BLaER1 treated with 17β-estradiol and CSF1 and Interleukin-3, amounts not matched to agents 10 nM and 100 nM (cell line): ENCODE data around the gene TFRC.
"Not testable (repeated sequence)": the region's sequence is repeated elsewhere in the genome, so short reads cannot be mapped to it uniquely, and the experiment has no call there.

Experiments
- H3K27ac ChIP-seq, 11 experiments: shearing (Covaris generic); formaldehyde crosslinking; 2 replicates each; pipeline ENCODE4 v1.8.1; 2022
- H3K27me3 ChIP-seq, 11 experiments: shearing (Covaris generic); formaldehyde crosslinking; 2 replicates each; pipeline ENCODE4 v1.8.1; 2022
- H3K36me3 ChIP-seq, 11 experiments: shearing (Covaris generic); formaldehyde crosslinking; 2 replicates each; pipeline ENCODE4 v1.8.1; 2022
- H3K4me1 ChIP-seq, 10 experiments: shearing (Covaris generic); formaldehyde crosslinking; 2 replicates each; pipeline ENCODE4 v1.8.1; 2022
- H3K4me2 ChIP-seq, 11 experiments: shearing (Covaris generic); formaldehyde crosslinking; 2 replicates each; pipeline ENCODE4 v1.8.1; 2022
- H3K4me3 ChIP-seq, 10 experiments: shearing (Covaris generic); formaldehyde crosslinking; 2 replicates each; pipeline ENCODE4 v1.8.1; 2022
- H3K9ac ChIP-seq, 11 experiments: shearing (Covaris generic); formaldehyde crosslinking; 2 replicates each; pipeline ENCODE4 v1.8.1; 2022
- H3K9me3 ChIP-seq, 11 experiments: shearing (Covaris generic); formaldehyde crosslinking; replicated peaks in 1 of 11; 2 replicates each; pipeline ENCODE4 v1.8.1; 2022
- H4K20me1 ChIP-seq, 11 experiments: shearing (Covaris generic); formaldehyde crosslinking; 2 replicates each; pipeline ENCODE4 v1.8.1; 2022
- Cebpa-rat ChIP-seq, 11 experiments: shearing (Covaris generic); IDR thresholded peaks; 2 replicates each; pipeline ENCODE4 v1.8.1; 2022

TFRC gene

DNA sequence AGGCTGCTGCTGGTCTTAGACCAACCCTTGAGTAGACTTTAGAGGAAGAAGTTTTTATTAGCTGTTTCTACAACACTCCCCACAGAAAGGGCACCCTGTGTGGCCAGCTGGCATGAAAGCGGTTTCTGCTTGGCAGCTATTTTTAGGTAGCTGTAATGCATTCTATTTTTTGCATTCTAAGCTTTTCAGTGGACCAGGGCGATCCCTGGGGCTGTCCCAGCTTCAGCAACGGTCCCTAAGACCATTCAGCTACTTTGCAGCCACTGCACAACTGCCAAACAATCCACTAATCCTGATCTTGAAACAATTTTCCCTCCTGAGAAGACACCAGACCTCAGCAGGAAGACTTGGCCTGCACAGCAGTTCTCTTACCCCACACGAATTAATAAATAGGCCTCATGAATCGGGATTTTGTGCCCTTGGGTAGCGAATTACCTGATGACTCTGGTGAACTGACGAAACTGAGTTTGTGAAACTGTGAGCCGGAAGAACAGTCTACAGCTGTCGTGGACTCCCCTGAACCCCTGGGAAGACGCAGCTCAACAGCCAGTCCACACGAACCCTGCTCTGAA, 14.6 kb upstream of the TFRC start:
- Histone ChIP-seq H3K36me3 (no peaks in the 10 kb centered on the region), H3K4me1 (peaks cover 69 to 89% (median 82%) of the 10 kb centered on the region in 10 experiments), H3K9me3 (no peaks in the 10 kb centered on the region; a peak in 2 of 22 replicates), H3K4me3 (peak overlapping the region in 7 of 10 experiments; percentile 4 to 46 (median 30); a peak in 10 of 20 replicates), H3K27me3 (no peaks in the 10 kb centered on the region), H4K20me1 (no peaks in the 10 kb centered on the region), H3K9ac (peak overlapping the region; percentile 55 to 87 (median 74); a peak in 21 of 22 replicates), H3K27ac (peak overlapping the region; percentile 72 to 99 (median 84)), H3K4me2 (peak overlapping the region; percentile 68 to 89 (median 80))
- TF ChIP-seq Cebpa-rat (IDR thresholded peaks at IDR 0.05), result no peak

GRCh38 chr3:196093317-196094111, 11.6 kb upstream of the TFRC start:
- Histone ChIP-seq H3K4me1 (peaks cover 57 to 95% (median 72%) of the 10 kb centered on the region in 10 experiments), H3K9ac (peak overlapping the region in 6 of 11 experiments; percentile 40 to 87 (median 74); a peak in 12 of 22 replicates), H4K20me1 (no peaks in the 10 kb centered on the region), H3K27me3 (no peaks in the 10 kb centered on the region), H3K27ac (peak overlapping the region; percentile 55 to 99 (median 84); a peak in 21 of 22 replicates), H3K4me2 (peak overlapping the region in 10 of 11 experiments; percentile 8 to 89 (median 46); a peak in 15 of 22 replicates), H3K36me3 (no peaks in the 10 kb centered on the region), H3K9me3 (no peaks in the 10 kb centered on the region), H3K4me3 (no peak overlapping the region)
- TF ChIP-seq Cebpa-rat (IDR thresholded peaks at IDR 0.05), result peak in 10 of 11 experiments; percentile 19 to 98 (median 76); a peak in 15 of 22 replicates

GRCh38 chr3:196087906-196088305, 6.0 kb upstream of the TFRC start:
- Histone ChIP-seq H4K20me1 (no peaks in the 10 kb centered on the region), H3K27ac (peak overlapping the region in 6 of 11 experiments; percentile 5 to 53 (median 25); a peak in 8 of 22 replicates), H3K9ac (no peak overlapping the region), H3K4me2 (peak overlapping the region in 10 of 11 experiments; percentile 14 to 71 (median 44); a peak in 19 of 22 replicates), H3K27me3 (no peaks in the 10 kb centered on the region), H3K4me3 (no peak overlapping the region), H3K9me3 (no peaks in the 10 kb centered on the region), H3K4me1 (peaks cover 33 to 82% (median 45%) of the 10 kb centered on the region in 10 experiments), H3K36me3 (no peaks in the 10 kb centered on the region)
- peak in 3 of 11 experiments; percentile 25 to 48 (median 37); a peak in 1 of 22 replicates for TF ChIP-seq Cebpa-rat (IDR thresholded peaks at IDR 0.05)

- Histone ChIP-seq H3K27me3 (no peaks in the 10 kb centered on the region), H3K36me3 (peaks cover under 1 to 33% (median 5%) of the 10 kb centered on the region in 11 experiments; a peak in 11 of 22 replicates), H3K4me1 (peaks cover 45 to 65% (median 49%) of the 10 kb centered on the region in 10 experiments), H3K9ac (peak overlapping the region; percentile 94 to 100 (median 98); a peak in 18 of 22 replicates), H3K4me3 (peak overlapping the region; percentile 79 to 100 (median 95)), H3K9me3 (no peaks in the 10 kb centered on the region), H4K20me1 (peaks cover 32 to 43% (median 42%) of the 10 kb centered on the region in 11 experiments), H3K27ac (peak overlapping the region; percentile 57 to 99 (median 98); a peak in 19 of 22 replicates), H3K4me2 (peak overlapping the region; percentile 77 to 97 (median 92))
- TF ChIP-seq Cebpa-rat (IDR thresholded peaks at IDR 0.05), result peak in 4 of 11 experiments; percentile 15 to 70 (median 56); a peak in 4 of 22 replicates
Measured at GRCh38 chr3:196082619-196082971, 705 bp upstream of the TFRC start.

- Histone ChIP-seq H3K4me2 (peak overlapping the region; percentile 87 to 97 (median 92)), H3K4me3 (peak overlapping the region; percentile 79 to 100 (median 95)), H3K27ac (peak overlapping the region; percentile 95 to 99 (median 98)), H3K9me3 (no peaks in the 10 kb centered on the region), H3K9ac (peak overlapping the region; percentile 94 to 100 (median 98)), H3K27me3 (no peaks in the 10 kb centered on the region), H3K4me1 (peaks cover 40 to 65% (median 46%) of the 10 kb centered on the region in 10 experiments), H4K20me1 (peaks cover 45 to 56% (median 56%) of the 10 kb centered on the region in 11 experiments), H3K36me3 (peaks cover 13 to 46% (median 17%) of the 10 kb centered on the region in 11 experiments)
- no peak for TF ChIP-seq Cebpa-rat (IDR thresholded peaks at IDR 0.05)
Measured at GRCh38 chr3:196081002-196081833, 672 bp downstream of the TFRC start.

GRCh38 chr3:196080101-196080846, 1.6 kb downstream of the TFRC start:
- H3K27ac ChIP-seq, result peak overlapping the region; percentile 95 to 99 (median 98)
- H3K27me3 ChIP-seq, result not testable (repeated sequence)

DNA sequence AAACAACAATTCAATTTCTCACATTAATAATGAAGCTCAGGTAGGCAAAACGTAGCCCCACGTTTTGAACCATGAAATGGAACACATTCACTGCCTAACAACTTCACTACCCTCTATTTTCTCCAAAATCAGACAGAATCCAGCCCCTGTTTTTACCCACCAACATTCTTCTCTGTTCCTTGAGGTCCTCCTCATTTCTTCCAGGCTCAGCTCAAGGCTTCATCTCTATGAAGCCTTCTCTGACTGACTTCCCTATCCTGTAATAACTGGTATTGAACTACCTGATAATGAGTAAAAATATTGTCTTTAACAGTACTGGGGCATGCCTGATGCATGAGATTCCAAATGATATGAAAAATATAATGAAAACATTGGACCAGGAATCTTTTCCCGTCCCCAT, 2.2 kb downstream of the TFRC start:
- peak overlapping the region; percentile 87 to 97 (median 92) for H3K4me2 ChIP-seq
- no peaks in the 10 kb centered on the region for H3K27me3 ChIP-seq
- peaks cover 29 to 62% (median 32%) of the 10 kb centered on the region in 11 experiments for H3K36me3 ChIP-seq
- H3K4me3 ChIP-seq, result peak overlapping the region; percentile 79 to 100 (median 95)
- H3K27ac ChIP-seq, result peak overlapping the region in 5 of 11 experiments; percentile 96 to 99 (median 98); a peak in 11 of 22 replicates
- peak overlapping the region; percentile 94 to 100 (median 98); a peak in 18 of 22 replicates for H3K9ac ChIP-seq
- TF ChIP-seq Cebpa-rat (IDR thresholded peaks at IDR 0.05), result no peak
- no peaks in the 10 kb centered on the region for H3K9me3 ChIP-seq
- H4K20me1 ChIP-seq, result peaks cover 60 to 72% (median 71%) of the 10 kb centered on the region in 11 experiments
- H3K4me1 ChIP-seq, result peaks cover 31 to 59% (median 37%) of the 10 kb centered on the region in 10 experiments

More at GRCh38 chr3:196080101-196080846, 1.6 kb downstream of the TFRC start:
- H3K4me1 ChIP-seq, result peaks cover 31 to 62% (median 38%) of the 10 kb centered on the region in 10 experiments
- not testable (repeated sequence) for H3K9me3 ChIP-seq
- H3K9ac ChIP-seq, result peak overlapping the region; percentile 94 to 100 (median 98)
- H3K4me3 ChIP-seq, result peak overlapping the region; percentile 79 to 100 (median 95)
- H4K20me1 ChIP-seq, result peaks cover 55 to 66% (median 65%) of the 10 kb centered on the region in 11 experiments
- H3K36me3 ChIP-seq, result peaks cover 23 to 56% (median 26%) of the 10 kb centered on the region in 11 experiments
- peak overlapping the region; percentile 87 to 97 (median 92) for H3K4me2 ChIP-seq
